Hippocampal formation (tissue), 2 donors: ENCODE data around the gene SIL1.
"Not testable (repeated sequence)": the region's sequence is repeated elsewhere in the genome, so short reads cannot be mapped to it uniquely, and the experiment has no call there.

Experiments used
- DNase-seq, 2 donors: peaks; one replicate each; lab custom pipeline; 2025; lab: John Stamatoyannopoulos, UW

Gene SIL1

GRCh38 chr5:139108063-139108824 lies 89.9 kb downstream of the SIL1 start:
- no peak for DNase-seq

GRCh38 chr5:139105621-139106071 lies 92.5 kb downstream of the SIL1 start:
- DNase-seq = peak; percentile 36 to 64

GRCh38 chr5:139104577-139105276 lies 93.4 kb downstream of the SIL1 start:
- peak; percentile 45 to 81 for DNase-seq

GRCh38 chr5:139103762-139104161 lies 94.4 kb downstream of the SIL1 start:
- DNase-seq = no peak

GRCh38 chr5:139100825-139101224 lies 97.3 kb downstream of the SIL1 start:
- DNase-seq = no peak

- no peak for DNase-seq
Measured at GRCh38 chr5:139094154-139095131, 103.7 kb downstream of the SIL1 start.

GRCh38 chr5:139092741-139093343 lies 105.3 kb downstream of the SIL1 start:
- DNase-seq = no peak

- DNase-seq = peak; percentile 37 to 49
Measured at GRCh38 chr5:139091439-139092156, 106.6 kb downstream of the SIL1 start.

- DNase-seq = no peak
Measured at GRCh38 chr5:139090581-139090980, 107.6 kb downstream of the SIL1 start.

- no peak for DNase-seq
Measured at GRCh38 chr5:139088024-139088423, 110.1 kb downstream of the SIL1 start.

GRCh38 chr5:139082813-139083498 lies 115.2 kb downstream of the SIL1 start:
- DNase-seq = no peak

- no peak for DNase-seq
Measured at GRCh38 chr5:139079991-139080610, 118.1 kb downstream of the SIL1 start.

GRCh38 chr5:139079225-139079990 lies 118.8 kb downstream of the SIL1 start:
- no peak for DNase-seq

GRCh38 chr5:139078345-139078744 lies 119.8 kb downstream of the SIL1 start:
- no peak for DNase-seq

GRCh38 chr5:139077899-139078298 lies 120.3 kb downstream of the SIL1 start:
- no peak for DNase-seq

GRCh38 chr5:139076111-139076510 lies 122.1 kb downstream of the SIL1 start:
- no peak for DNase-seq

GRCh38 chr5:139075066-139076050 lies 122.8 kb downstream of the SIL1 start:
- no peak for DNase-seq

- DNase-seq = not testable (repeated sequence)
Measured at GRCh38 chr5:139073956-139074355, 124.2 kb downstream of the SIL1 start.
